ENCODE results near the gene SMYD4. TPM values are rescaled to one million over a fixed set of nuclear protein-coding genes. Genes with fewer than 3 reads are reported as not detected.

Gene SMYD4
- total and polyA plus RNA-seq, 2 experiments from 2014 or later: 17.0 to 21.9 TPM

GRCh38 chr17:1759529-1759928 lies 70.2 kb downstream of the SMYD4 start:
- Histone ChIP-seq H3K27me3 (ENCODE audit: insufficient read depth) (no peaks in the 10 kb centered on the region), H3K36me3 (ENCODE audit: insufficient read depth) (no peaks in the 10 kb centered on the region), H3F3A (replicated peaks; ENCODE audit: low read depth) (peaks cover 6% of the 10 kb centered on the region; the same call in 1 of the 2 replicates), H3K4me1 (ENCODE audit: insufficient read depth) (peaks cover 17% of the 10 kb centered on the region), H3K79me2 (replicated peaks; ENCODE audit: insufficient read depth) (no peaks in the 10 kb centered on the region), H2AFZ (no peak overlapping the region), H3K4me3 (no peak overlapping the region), H4K20me1 (replicated peaks; ENCODE audit: insufficient read depth) (no peaks in the 10 kb centered on the region), H3K9me2 (ENCODE audit: insufficient read depth) (no peaks in the 10 kb centered on the region), H3K4me2 (no peak overlapping the region), H3K27ac (ENCODE audit: low read depth) (no peak overlapping the region)
- no peaks in the 10 kb centered on the region for H3K36me3 Mint-ChIP-seq (ENCODE audit: low read depth)
- H3K4me3 Mint-ChIP-seq: no peak overlapping the region
- peaks cover 10% of the 10 kb centered on the region for H3K27me3 Mint-ChIP-seq (ENCODE audit: insufficient read depth, low read depth, poor library complexity)
- DNase-seq (ENCODE audit: low spot score) (no peak), ATAC-seq (no peak)
- H3K4me1 Mint-ChIP-seq: peaks cover 27% of the 10 kb centered on the region
- TF ChIP-seq CREB1 (CRISPR knock-in tag; IDR thresholded peaks at IDR 0.05; ENCODE audit: low read depth): no peak
- TF ChIP-seq NANOG (IDR thresholded peaks at IDR 0.05; ENCODE audit: borderline replicate concordance): no peak
- TF ChIP-seq EZH2 (IDR thresholded peaks at IDR 0.05; ENCODE audit: low read depth, unreplicated experiment): no peak
- no peak for TF ChIP-seq ZNF114 (CRISPR knock-in tag; IDR thresholded peaks at IDR 0.05)
- no peak for TF ChIP-seq STAT1 (IDR thresholded peaks at IDR 0.05; ENCODE audit: unreplicated experiment)
- no peak overlapping the region for H3K27ac Mint-ChIP-seq
- no peaks in the 10 kb centered on the region; the same call in 2 of the 3 replicates for H3K9me3 Mint-ChIP-seq

DNA sequence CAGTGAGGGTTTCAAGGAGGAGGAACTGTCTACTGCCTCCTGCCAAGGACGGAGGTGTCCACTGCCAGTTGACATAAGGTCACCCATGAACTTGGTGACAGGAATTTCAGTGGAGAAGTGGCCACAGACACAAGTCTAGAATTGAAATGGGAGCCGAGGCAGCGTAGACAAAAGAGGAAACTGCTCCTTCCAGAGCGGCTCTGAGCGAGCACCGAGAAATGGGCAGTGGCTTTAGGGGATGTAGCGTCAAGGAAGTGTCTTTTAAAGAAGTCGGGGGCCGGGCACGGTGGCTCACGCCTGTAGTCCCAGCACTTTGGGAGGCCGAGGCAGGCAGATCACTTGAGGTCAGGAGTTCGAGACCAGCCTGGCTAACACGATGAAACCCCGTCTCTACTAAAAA lies 70.9 kb downstream of the SMYD4 start:
- H3K9me3 Mint-ChIP-seq: no peaks in the 10 kb centered on the region; the same call in 2 of the 3 replicates
- H3K27me3 ChIP-seq (ENCODE audit: insufficient read depth): no peaks in the 10 kb centered on the region
- H3K4me1 ChIP-seq (ENCODE audit: insufficient read depth): peaks cover 17% of the 10 kb centered on the region
- H3K4me3 ChIP-seq: no peak overlapping the region
- no peak overlapping the region for H3K4me2 ChIP-seq
- no peak overlapping the region for H3K27ac ChIP-seq (ENCODE audit: low read depth)
- H3K79me2 ChIP-seq (replicated peaks; ENCODE audit: insufficient read depth): no peaks in the 10 kb centered on the region
- H3K9me2 ChIP-seq (ENCODE audit: insufficient read depth): no peaks in the 10 kb centered on the region
- no peak for ATAC-seq
- no peak overlapping the region for H2AFZ ChIP-seq
- no peaks in the 10 kb centered on the region for H4K20me1 ChIP-seq (replicated peaks; ENCODE audit: insufficient read depth)
- H3K36me3 ChIP-seq (ENCODE audit: insufficient read depth): no peaks in the 10 kb centered on the region
- peaks cover 10% of the 10 kb centered on the region for H3K27me3 Mint-ChIP-seq (ENCODE audit: insufficient read depth, low read depth, poor library complexity)
- H3K4me1 Mint-ChIP-seq: peaks cover 31% of the 10 kb centered on the region
- peaks cover 6% of the 10 kb centered on the region; the same call in 1 of the 2 replicates for H3F3A ChIP-seq (replicated peaks; ENCODE audit: low read depth)
- no peak overlapping the region for H3K27ac Mint-ChIP-seq
- H3K36me3 Mint-ChIP-seq (ENCODE audit: low read depth): no peaks in the 10 kb centered on the region
- no peak overlapping the region for H3K4me3 Mint-ChIP-seq
- no peak for DNase-seq (ENCODE audit: low spot score)
- TF ChIP-seq NANOG (IDR thresholded peaks at IDR 0.05; ENCODE audit: borderline replicate concordance): no peak
- no peak for TF ChIP-seq JUNB (IDR thresholded peaks at IDR 0.05; ENCODE audit: unreplicated experiment)
- no peak for TF ChIP-seq REST (IDR thresholded peaks at IDR 0.05; ENCODE audit: unreplicated experiment)
- no peak for TF ChIP-seq ZNF462 (CRISPR knock-in tag; IDR thresholded peaks at IDR 0.05)
- no peak for TF ChIP-seq ZNF114 (CRISPR knock-in tag; IDR thresholded peaks at IDR 0.05)
- no peak for TF ChIP-seq EZH2phosphoT487 (IDR thresholded peaks at IDR 0.05; ENCODE audit: unreplicated experiment)
- no peak for TF ChIP-seq ETS1 (IDR thresholded peaks at IDR 0.05)
